Gastrocnemius medialis (tissue), 4 donors: ENCODE data around the gene ACE2.

ENCODE experiments used
- CTCF ChIP-seq, 5 experiments: fragments of 450-650 bp in 3 of 5; fragments of 200-600 bp in 2 of 5; sonication (generic) in 2 of 5; IDR thresholded peaks in 4 of 5; conservative IDR thresholded peaks in 1 of 5; 1 replicate in 4 of 5; 2 replicates in 1 of 5; pipeline ENCODE4 v1.5.1; 2016 to 2019; ENCODE audit warnings: antibody characterized with exemption in 5 of 5, mild to moderate bottlenecking in 3 of 5, moderate library complexity in 3 of 5
- POLR2A ChIP-seq, 2 donors: fragments of 450-650 bp; IDR thresholded peaks; one replicate each; pipeline ENCODE4 v1.6.1; 2017; ENCODE audit warnings: antibody characterized with exemption in 2 of 2, mild to moderate bottlenecking in 2 of 2, moderate library complexity in 2 of 2

- peak in 4 of 5 experiments; percentile 26 to 61 (median 46) for TF ChIP-seq CTCF (IDR thresholded peaks at IDR 0.05 in 4 of 5, conservative IDR thresholded peaks at IDR 0.05 in 1 of 5)
- TF ChIP-seq POLR2A (IDR thresholded peaks at IDR 0.05) = no peak
Measured at GRCh38 chrX:15564981-15565579, 35.7 kb downstream of the ACE2 start.
